Metanephros (tissue), 1 donor: ENCODE results near the gene NFIA. TPM values are rescaled to one million over a fixed set of nuclear protein-coding genes. Genes with fewer than 3 reads are reported as not detected.

Experiments used
- total RNA-seq: library from RNA; depleted of rRNA; stranded (reverse); fragments of >200 nt; gene quantifications from one replicate; pipeline ENCODE4 v1.2.3, GENCODE V29; 2014

NFIA gene
- total RNA-seq, result 43.3 TPM

GRCh38 chr1:61082311-61083012 is at the start of gene NFIA:
TSS of gene NFIA (plus strand) at chr1:61082561.

